Measurements from ENCODE around the gene ITPR1. TPM values are rescaled to one million over a fixed set of nuclear protein-coding genes. Genes with fewer than 3 reads are reported as not detected.

The ITPR1 gene
- total and polyA plus RNA-seq, 5 experiments from 2014 or later = 8.3 to 80.4 (median 10.6) TPM

DNA sequence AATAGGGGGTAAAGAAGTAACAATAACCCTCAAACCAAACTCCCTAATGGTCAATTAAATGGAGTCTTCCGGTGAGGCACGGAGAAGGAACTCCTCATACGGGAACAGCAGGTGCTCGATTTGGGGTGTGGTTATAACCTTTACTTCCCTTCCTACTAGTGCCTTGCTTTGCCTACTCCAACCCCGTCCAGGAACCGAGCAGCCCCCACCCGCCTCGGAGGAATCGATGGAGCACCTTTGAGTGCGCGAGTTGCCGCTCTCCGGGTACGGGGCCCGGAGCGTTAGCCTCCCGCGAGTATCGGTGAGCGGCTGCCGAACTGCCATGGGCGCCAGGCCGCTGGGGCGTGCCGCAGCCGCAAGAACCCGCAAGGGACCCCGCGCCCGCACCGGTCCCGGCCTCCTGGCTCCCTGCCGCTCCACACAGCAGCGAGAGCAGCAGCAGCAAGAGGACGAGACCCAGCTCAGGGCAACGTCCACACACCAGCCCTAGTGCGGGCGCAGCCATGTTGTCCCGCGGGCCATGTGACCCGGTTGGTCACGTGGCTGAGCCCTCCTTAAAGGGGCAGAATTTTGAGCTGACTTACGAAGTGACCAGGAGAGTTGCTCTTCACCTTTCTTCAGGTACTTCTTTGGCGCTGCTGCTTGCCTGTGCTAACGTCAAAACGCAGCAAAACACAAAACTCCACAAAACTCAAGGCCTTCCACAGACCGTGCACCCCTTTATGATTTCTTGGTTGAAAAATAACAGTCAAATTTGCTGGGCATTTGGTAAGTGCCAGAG lies 26.2 kb upstream of the ITPR1 start, which contains the start of gene SUMF1:
Gene SUMF1 (minus strand): TSS at position 529 of the 781 bp plus-strand sequence. CDS start 24 bp downstream, at position 505.
- peak; percentile 98 for ATAC-seq
- no peaks in the 10 kb centered on the region for H3K9me3 Mint-ChIP-seq
- peak within 1 kb of the TSS; percentile 84 to 94 (median 92) for H3K4me3 Mint-ChIP-seq
- peak within 1 kb of the TSS; percentile 80 to 96 (median 94) for H3K27ac Mint-ChIP-seq
- H3K36me3 Mint-ChIP-seq = peaks cover 0 to 3% (median 0%) of the 10 kb centered on the region in 3 donors
- peak; percentile 56 to 86 (median 70) for DNase-seq
- H3K4me1 Mint-ChIP-seq = peaks cover 9 to 24% (median 17%) of the 10 kb centered on the region in 4 donors
- POLR2A ChIA-PET = interaction anchor here (0.7 to 2.9 kb wide), 5 partner anchors 27 to 668 kb away, joined by 3 to 59 read pairs (median 5); partner anchors contain the start of genes ITPR1 and LRRN1
- H3K27me3 Mint-ChIP-seq = peaks cover 0 to 4% (median 0%) of the 10 kb centered on the region in 5 donors

DNA sequence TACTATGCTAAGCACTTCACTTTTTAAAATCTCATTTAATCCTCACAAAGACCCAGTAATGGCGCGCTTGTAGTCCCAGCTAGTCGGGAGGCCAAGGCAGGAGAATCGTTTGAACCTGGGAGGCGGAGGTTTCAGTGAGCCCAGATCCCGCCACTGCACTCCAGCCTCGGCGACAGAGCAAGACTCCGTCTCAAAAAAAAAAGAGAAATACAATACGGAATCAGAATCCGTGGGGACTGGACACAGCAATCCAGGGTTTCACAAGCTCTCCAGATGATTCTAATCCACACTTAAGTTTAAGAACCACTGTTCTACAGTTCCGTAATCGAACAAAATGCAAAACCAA lies 25.7 kb upstream of the ITPR1 start:
- no peak for DNase-seq
- peak overlapping the region; percentile 80 to 96 (median 92) for H3K27ac Mint-ChIP-seq
- H3K9me3 Mint-ChIP-seq = no peaks in the 10 kb centered on the region
- POLR2A ChIA-PET = interaction anchor here (0.7 to 2.9 kb wide), 5 partner anchors 26 to 669 kb away, joined by 3 to 59 read pairs (median 5); partner anchors contain the start of genes ITPR1 and LRRN1
- H3K27me3 Mint-ChIP-seq = peaks cover 0 to 9% (median 0%) of the 10 kb centered on the region in 5 donors
- H3K4me1 Mint-ChIP-seq = peaks cover 9 to 21% (median 16%) of the 10 kb centered on the region in 4 donors
- peaks cover 0 to 3% (median 0%) of the 10 kb centered on the region in 3 donors for H3K36me3 Mint-ChIP-seq
- peak overlapping the region; percentile 84 to 94 (median 92) for H3K4me3 Mint-ChIP-seq
- ATAC-seq = no peak

DNA sequence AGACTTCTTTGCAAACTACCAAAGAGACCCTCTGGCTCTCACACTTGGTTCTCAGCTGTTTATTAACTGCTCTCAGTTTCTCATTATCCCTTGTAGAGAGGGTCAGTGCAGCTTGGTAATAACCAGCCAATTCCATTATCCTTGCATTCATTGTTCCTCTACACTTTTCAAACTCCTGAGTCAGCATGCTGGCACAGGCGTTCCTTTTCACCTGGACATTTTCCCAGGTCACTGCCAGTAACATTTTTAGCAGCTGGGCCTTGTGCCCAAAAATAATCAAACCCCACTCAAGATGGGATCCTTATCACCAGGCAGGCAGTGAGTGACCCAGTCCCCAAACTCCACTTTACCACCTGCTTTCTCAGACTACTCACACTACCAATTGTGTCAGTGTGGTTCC lies 21.2 kb upstream of the ITPR1 start:
- POLR2A ChIA-PET = no interaction called here

DNA sequence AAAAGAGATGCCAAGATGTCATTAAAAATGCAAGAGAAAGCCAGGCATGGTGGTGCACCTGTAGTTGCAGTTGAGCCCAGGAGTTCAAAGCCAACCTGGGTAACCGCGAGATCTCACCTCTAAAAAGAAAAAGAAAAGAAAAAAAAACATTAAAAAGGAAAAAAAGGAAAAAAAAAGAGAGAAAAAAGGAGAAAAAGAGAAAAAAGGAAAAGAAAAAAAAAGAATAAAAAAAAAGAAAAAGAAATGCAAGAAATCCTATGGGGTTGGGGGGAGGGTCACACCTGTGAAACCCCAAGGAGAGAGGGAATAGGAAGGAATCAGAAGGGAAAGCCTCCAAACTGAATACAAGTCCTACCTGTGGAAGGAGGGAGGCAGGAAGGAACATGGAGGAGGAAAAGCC lies 20.8 kb upstream of the ITPR1 start:
- Mint-ChIP-seq H3K4me1 (peaks cover 0 to 16% (median 5%) of the 10 kb centered on the region in 4 donors), H3K9me3 (no peaks in the 10 kb centered on the region), H3K4me3 (no peak overlapping the region), H3K27me3 (peaks cover 5 to 29% (median 17%) of the 10 kb centered on the region in 5 donors), H3K36me3 (no peaks in the 10 kb centered on the region), H3K27ac (peak overlapping the region in 2 of 10 donors; percentile 37 to 62)
- POLR2A ChIA-PET = no interaction called here
- no peak for DNase-seq
- ATAC-seq = no peak

More for the DNA sequence above, 21.2 kb upstream of the ITPR1 start:
- Mint-ChIP-seq H3K27ac (peak overlapping the region in 1 of 10 donors; percentile 37), H3K4me3 (no peak overlapping the region), H3K36me3 (no peaks in the 10 kb centered on the region), H3K9me3 (no peaks in the 10 kb centered on the region), H3K4me1 (peaks cover 0 to 19% (median 8%) of the 10 kb centered on the region in 4 donors), H3K27me3 (peaks cover 5 to 29% (median 16%) of the 10 kb centered on the region in 5 donors)
- DNase-seq (no peak), ATAC-seq (no peak)

DNA sequence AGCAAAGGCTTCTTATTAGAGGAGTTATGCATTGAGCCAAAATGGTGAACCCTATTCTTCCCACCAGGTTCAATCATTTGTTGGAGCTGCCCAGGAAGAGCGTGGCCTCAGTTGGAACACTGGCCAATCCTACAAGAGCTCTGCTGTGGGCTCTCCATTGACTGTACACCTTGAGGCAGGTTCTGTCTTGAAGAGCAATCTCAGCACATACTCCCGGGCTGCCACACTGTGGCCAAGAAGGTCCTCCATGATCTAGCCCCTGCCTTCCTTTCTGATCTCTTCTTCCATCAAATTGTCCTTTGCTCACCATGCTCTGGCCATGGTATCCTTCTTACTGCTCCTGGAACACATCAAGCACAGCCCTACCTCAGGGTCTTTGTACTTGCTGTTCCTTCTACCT lies 20.4 kb upstream of the ITPR1 start:
- no peak for ATAC-seq
- Mint-ChIP-seq H3K4me3 (no peak overlapping the region), H3K4me1 (peaks cover 0 to 12% (median 3%) of the 10 kb centered on the region in 4 donors), H3K36me3 (no peaks in the 10 kb centered on the region), H3K9me3 (no peaks in the 10 kb centered on the region), H3K27ac (no peak overlapping the region), H3K27me3 (peaks cover 5 to 29% (median 17%) of the 10 kb centered on the region in 5 donors)
- POLR2A ChIA-PET = no interaction called here
- no peak for DNase-seq

DNA sequence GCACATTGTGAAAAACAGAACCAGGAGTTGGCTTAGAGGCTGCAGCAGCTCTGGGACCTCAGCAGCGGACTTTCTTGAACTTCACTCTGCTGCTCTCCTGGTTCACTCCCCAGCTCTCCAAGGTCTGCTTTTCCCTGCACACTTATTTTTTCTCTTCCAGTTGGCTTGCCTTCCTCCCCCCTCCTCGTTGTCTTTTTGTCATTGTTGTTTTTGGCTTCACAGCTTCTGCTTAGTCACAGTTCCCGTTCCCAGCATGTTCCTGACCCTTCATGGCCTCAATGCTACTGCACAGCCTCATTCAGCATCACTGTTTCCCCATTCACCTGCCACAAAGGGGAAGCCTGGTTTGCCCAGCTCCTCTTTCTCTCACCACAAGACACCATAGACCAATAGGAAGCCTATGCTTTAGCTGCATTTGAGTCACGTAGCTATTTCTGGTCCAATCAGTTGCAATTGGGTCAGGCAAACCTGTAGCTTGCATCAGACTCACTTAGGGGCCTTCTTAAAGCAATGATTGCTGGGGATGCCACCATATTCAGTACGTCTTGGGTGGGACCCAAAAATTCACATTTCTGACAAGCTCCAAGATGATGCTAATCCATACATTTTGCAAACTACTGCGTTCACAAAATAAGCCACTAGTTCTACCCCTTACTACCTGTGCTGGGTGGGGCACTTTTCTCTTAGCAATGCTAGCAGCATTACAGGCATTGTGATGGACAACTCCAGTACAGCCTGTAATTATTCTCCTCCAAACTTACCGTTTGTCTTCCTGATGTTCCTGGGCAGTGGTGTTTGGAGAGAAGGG lies 18.3 kb upstream of the ITPR1 start:
- POLR2A ChIA-PET = interaction anchor here (1.6 kb wide), 1 partner anchor 19 kb away, joined by 8 read pairs; the partner anchor contains the start of gene ITPR1
- Mint-ChIP-seq H3K9me3 (no peaks in the 10 kb centered on the region), H3K27ac (peak overlapping the region in 2 of 10 donors; percentile 55 to 70), H3K36me3 (no peaks in the 10 kb centered on the region), H3K4me1 (peaks cover 0 to 12% (median 3%) of the 10 kb centered on the region in 4 donors), H3K4me3 (peak overlapping the region in 1 of 10 donors; percentile 68), H3K27me3 (peaks cover 5 to 29% (median 18%) of the 10 kb centered on the region in 5 donors)
- DNase-seq (peak in 1 of 10 donors; percentile 2), ATAC-seq (no peak)

DNA sequence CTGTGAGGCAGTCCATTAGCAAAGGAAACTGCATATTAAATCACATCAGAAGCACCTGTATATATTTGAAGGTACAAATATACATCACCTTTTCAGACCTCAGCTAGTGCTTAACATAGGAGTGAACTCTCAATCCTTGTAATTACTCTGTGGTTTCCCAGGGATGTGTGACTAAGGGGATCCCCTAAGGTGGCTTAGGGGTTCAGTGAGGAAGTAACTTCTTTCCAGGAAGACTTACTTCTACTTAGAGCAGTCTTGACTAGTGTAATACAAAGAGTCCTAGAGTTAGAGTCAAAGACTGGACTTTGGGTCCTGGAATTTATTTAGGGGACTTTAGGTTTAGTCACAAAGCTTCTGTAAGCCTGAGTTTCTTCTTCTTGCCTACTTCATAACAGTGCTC lies 17.3 kb upstream of the ITPR1 start:
- no peak for DNase-seq
- POLR2A ChIA-PET = interaction anchor here (1.6 kb wide), 1 partner anchor 18 kb away, joined by 8 read pairs; the partner anchor contains the start of gene ITPR1
- H3K4me3 Mint-ChIP-seq = no peak overlapping the region
- no peak for ATAC-seq
- no peaks in the 10 kb centered on the region for H3K9me3 Mint-ChIP-seq
- H3K27ac Mint-ChIP-seq = no peak overlapping the region
- peaks cover 5 to 29% (median 18%) of the 10 kb centered on the region in 5 donors for H3K27me3 Mint-ChIP-seq
- H3K36me3 Mint-ChIP-seq = no peaks in the 10 kb centered on the region
- peaks cover 0 to 12% (median 3%) of the 10 kb centered on the region in 4 donors for H3K4me1 Mint-ChIP-seq

DNA sequence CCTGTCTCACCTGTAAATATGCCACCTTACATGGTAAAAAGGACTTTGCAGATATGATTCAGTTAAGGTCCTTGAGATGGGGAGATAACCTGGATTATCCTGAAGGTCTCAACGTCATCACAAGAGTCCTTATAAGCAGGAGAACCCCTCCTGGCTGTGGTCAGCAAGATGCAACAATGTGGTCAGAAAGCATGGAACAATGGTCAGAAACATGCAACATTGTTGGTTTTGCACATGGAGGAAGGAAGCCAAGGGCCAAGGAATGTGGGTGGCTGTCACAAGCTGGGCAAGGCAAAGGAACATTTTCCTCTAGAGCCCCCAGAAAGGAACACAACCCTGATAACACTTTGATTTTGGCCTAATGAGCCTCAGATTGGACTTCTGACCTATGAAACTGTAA lies 16.7 kb upstream of the ITPR1 start:
- POLR2A ChIA-PET = no interaction called here
- Mint-ChIP-seq H3K36me3 (no peaks in the 10 kb centered on the region), H3K27me3 (peaks cover 5 to 29% (median 18%) of the 10 kb centered on the region in 5 donors), H3K9me3 (no peaks in the 10 kb centered on the region), H3K27ac (no peak overlapping the region), H3K4me3 (no peak overlapping the region), H3K4me1 (peaks cover 0 to 12% (median 3%) of the 10 kb centered on the region in 4 donors)
- ATAC-seq (no peak), DNase-seq (no peak)

DNA sequence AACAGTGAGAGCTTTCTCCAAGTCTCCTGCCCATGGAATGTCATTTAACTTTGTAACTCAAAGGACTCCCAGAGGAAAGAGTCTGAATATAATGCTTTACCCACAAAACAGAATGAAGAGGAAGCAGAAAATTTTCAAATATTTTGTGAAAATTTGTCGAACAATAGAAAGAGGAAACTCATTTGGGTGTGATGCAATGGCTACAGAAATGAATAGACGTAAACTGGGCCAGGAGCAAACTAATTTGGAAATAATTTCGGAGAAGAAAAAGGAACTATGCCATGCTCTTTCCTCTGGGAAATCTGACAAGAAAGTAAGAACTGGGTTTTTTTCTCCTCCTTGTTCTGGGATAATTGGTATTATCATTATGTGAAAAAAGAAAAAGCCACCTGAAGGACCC lies 14.9 kb upstream of the ITPR1 start:
- no peaks in the 10 kb centered on the region for H3K9me3 Mint-ChIP-seq
- DNase-seq = no peak
- H3K4me1 Mint-ChIP-seq = peaks cover 0 to 12% (median 3%) of the 10 kb centered on the region in 4 donors
- peaks cover 5 to 24% (median 9%) of the 10 kb centered on the region in 5 donors for H3K27me3 Mint-ChIP-seq
- H3K4me3 Mint-ChIP-seq = no peak overlapping the region
- no peak overlapping the region for H3K27ac Mint-ChIP-seq
- ATAC-seq = no peak
- POLR2A ChIA-PET = no interaction called here
- no peaks in the 10 kb centered on the region for H3K36me3 Mint-ChIP-seq

DNA sequence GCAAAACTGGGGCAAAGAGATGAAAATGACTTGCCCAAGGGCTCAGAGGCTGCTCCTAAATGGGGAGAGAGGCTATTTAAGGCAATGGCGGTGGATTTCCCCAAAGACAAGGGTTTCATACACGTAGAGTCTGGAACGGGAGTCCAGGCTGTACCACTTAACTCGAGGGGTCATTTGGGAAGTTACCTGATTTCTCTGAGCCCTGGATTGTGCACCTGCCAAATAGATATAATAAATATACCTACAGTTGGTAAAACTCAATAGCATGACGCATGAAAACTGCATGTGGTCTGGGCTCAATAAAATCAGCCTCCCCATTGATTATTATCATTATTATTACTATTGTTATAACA lies 1.3 kb upstream of the ITPR1 start:
- peak overlapping the region; percentile 93 to 98 (median 97) for H3K4me3 Mint-ChIP-seq
- DNase-seq = no peak
- no peaks in the 10 kb centered on the region for H3K9me3 Mint-ChIP-seq
- H3K36me3 Mint-ChIP-seq = peaks cover 0 to 7% (median 0%) of the 10 kb centered on the region in 3 donors
- ATAC-seq = no peak
- peaks cover 27 to 46% (median 30%) of the 10 kb centered on the region in 4 donors for H3K4me1 Mint-ChIP-seq
- H3K27me3 Mint-ChIP-seq = no peaks in the 10 kb centered on the region
- POLR2A ChIA-PET = interaction anchor here (1.0 to 4.5 kb wide), 5 partner anchors 12 to 28 kb away, joined by 3 to 87 read pairs (median 59); partner anchors contain the start of gene SUMF1
- peak overlapping the region in 5 of 10 donors; percentile 81 to 94 (median 93) for H3K27ac Mint-ChIP-seq

DNA sequence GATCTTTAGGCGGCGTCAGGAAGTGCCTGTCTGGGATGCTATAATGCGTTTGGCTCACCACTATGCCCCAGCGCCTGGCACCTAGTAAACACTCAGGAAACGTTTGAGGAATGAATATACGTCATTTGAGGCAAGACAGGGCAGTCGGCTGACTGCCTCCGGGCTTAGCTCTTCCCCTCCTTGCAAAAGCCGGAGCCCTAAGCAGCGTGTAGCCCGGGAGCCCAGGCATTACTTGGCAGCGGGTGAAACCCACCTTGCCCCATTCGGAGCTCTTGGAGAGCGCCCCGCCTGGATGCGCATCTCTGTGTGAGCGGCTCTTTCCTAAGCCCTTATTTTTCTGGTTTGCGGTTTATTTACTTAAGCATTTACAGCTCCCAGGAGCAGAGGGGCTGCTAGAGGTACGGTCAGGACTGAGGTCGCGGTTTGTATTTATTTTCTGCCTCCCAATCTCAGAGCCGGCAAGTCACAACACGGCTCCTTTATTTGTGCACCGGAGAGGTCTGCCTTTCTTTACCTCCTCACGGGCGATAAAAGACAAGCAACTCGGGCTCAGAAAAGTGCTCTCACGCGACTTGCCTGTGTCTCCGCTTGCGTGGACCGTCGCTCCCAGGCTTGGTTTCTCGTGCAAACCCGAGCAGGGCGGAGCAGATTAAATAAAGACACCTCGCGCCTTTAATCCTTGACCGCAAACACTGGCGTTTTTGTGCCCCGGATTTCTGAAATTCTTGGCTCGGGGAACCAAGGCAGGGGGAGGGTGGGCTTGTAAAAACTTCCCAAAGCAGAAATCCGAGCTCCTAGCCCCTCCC lies 737 bp upstream of the ITPR1 start:
- peak; percentile 21 to 37 for ATAC-seq
- Mint-ChIP-seq H3K36me3 (peaks cover 0 to 7% (median 0%) of the 10 kb centered on the region in 3 donors), H3K4me1 (peaks cover 27 to 50% (median 32%) of the 10 kb centered on the region in 4 donors), H3K27ac (peak overlapping the region; percentile 34 to 96 (median 93)), H3K4me3 (peak overlapping the region; percentile 93 to 98 (median 97)), H3K9me3 (no peaks in the 10 kb centered on the region), H3K27me3 (no peaks in the 10 kb centered on the region)
- POLR2A ChIA-PET = interaction anchor here (0.9 to 4.5 kb wide), 17 partner anchors 11 to 696 kb away, joined by 3 to 87 read pairs (median 6); partner anchors contain the start of genes EDEM1, SETMAR and SUMF1
- DNase-seq = peak; percentile 18 to 66 (median 39)

Measured in naive thymus-derived CD8-positive, alpha-beta T cell (primary cell).